ENCODE measurements around the gene WHRN. TPM values are rescaled to one million over a fixed set of nuclear protein-coding genes. Genes with fewer than 3 reads are reported as not detected.

The WHRN gene
- total and polyA plus RNA-seq, 9 of the 15 experiments (the other 6 are each of a cell fraction or from before 2014, with no cell fraction given), result 0.31 to 14.1 (median 3.0) TPM

- peak; percentile 30 for TF ChIP-seq MXD1 (CRISPR knock-in tag; IDR thresholded peaks at IDR 0.05; ENCODE audit: borderline replicate concordance, poor library complexity, severe bottlenecking)
- peak in 1 of 2 experiments; percentile 92 for TF ChIP-seq E2F6 (IDR thresholded peaks at IDR 0.05; ENCODE audit: borderline replicate concordance in 1 of 2, extremely low read depth in 1 of 2, insufficient read depth in 1 of 2, insufficient read length in 1 of 2, low read depth in 1 of 2, low read length in 1 of 2, poor library complexity in 1 of 2, severe bottlenecking in 1 of 2)
- TF ChIP-seq CC2D1A (IDR thresholded peaks at IDR 0.05), result peak; percentile 38; the same call in 1 of the 2 replicates
- TF ChIP-seq CREB1 (IDR thresholded peaks at IDR 0.05), result no peak
- no peak for TF ChIP-seq CREB1 (CRISPR knock-in tag; IDR thresholded peaks at IDR 0.05)
- no peak for TF ChIP-seq REST (IDR thresholded peaks at IDR 0.05; ENCODE audit: borderline replicate concordance)
- TF ChIP-seq REST (CRISPR knock-in tag; IDR thresholded peaks at IDR 0.05; ENCODE audit: low read depth), result 0 out of 2 replicates have a peak, but pooled peaks have one; percentile 66
- no peak for TF ChIP-seq MTA2 (IDR thresholded peaks at IDR 0.05; ENCODE audit: low read depth)
- TF ChIP-seq RCOR1 (IDR thresholded peaks at IDR 0.05; ENCODE audit: borderline replicate concordance in 1 of 2, low read depth in 2 of 2, low read length in 2 of 2), result peak in 1 of 2 experiments; percentile 75; a peak in 1 of 4 replicates
- 0 out of 2 replicates have a peak, but pooled peaks have one; percentile 22 for TF ChIP-seq ZNF511 (CRISPR knock-in tag; IDR thresholded peaks at IDR 0.05)
- peak; percentile 87 for TF ChIP-seq CBX1 (IDR thresholded peaks at IDR 0.05; ENCODE audit: low read depth)
- TF ChIP-seq EP400 (IDR thresholded peaks at IDR 0.05), result peak; percentile 78
- no peak for TF ChIP-seq IRF1 (CRISPR knock-in tag; IDR thresholded peaks at IDR 0.05; ENCODE audit: borderline replicate concordance)
- peak; percentile 73 for TF ChIP-seq ADNP (tag; IDR thresholded peaks at IDR 0.05)
- peak; percentile 38; the same call in 1 of the 2 replicates for TF ChIP-seq ZFX (CRISPR knock-in tag; IDR thresholded peaks at IDR 0.05)
- TF ChIP-seq DNMT1 (IDR thresholded peaks at IDR 0.05), result peak; percentile 89; the same call in 1 of the 2 replicates
Observed at GRCh38 chr9:114397848-114398605, 107.2 kb downstream of the WHRN start (continued).

Data from K562 (cell line).